Panc1 (cell line): ENCODE data around the gene GUSB. TPM values are rescaled to one million over a fixed set of nuclear protein-coding genes. Genes with fewer than 3 reads are reported as not detected.
"Not testable (repeated sequence)": the region's sequence is repeated elsewhere in the genome, so short reads cannot be mapped to it uniquely, and the experiment has no call there.

Experiments
- ATAC-seq: fragments of 200-7000 bp; cut with Tn5 transposase; 2 replicates; pipeline ENCODE4 v1.9.1; 2020; ENCODE audit warnings: mild to moderate bottlenecking, moderate library complexity
- Bru-seq: library from RNA; stranded (reverse); fragments of 400-500 nt; gene quantifications from one replicate; lab custom pipeline; 2021; lab: Mats Ljungman, UMichigan
- BruChase-seq, 2 experiments: library from RNA; stranded (reverse); fragments of 400-500 nt; gene quantifications; one replicate each; lab custom pipeline; 2021; lab: Mats Ljungman, UMichigan
- BruUV-seq: library from RNA; stranded (reverse); fragments of 400-500 nt; replicated peaks from 2 replicates; lab custom pipeline; 2021; lab: Mats Ljungman, UMichigan
- CTCF ChIA-PET: fragments of 300-600 bp; sonication (Branson Sonifier 250); formaldehyde crosslinking; loops from one replicate; lab custom pipeline; 2022; ENCODE audit warnings: antibody characterized with exemption; lab: Charles Lee
- POLR2A ChIA-PET: fragments of 300-600 bp; sonication (Branson Sonifier 250); formaldehyde crosslinking; loops from one replicate; lab custom pipeline; 2022; ENCODE audit warnings: antibody characterized with exemption; lab: Charles Lee
- DNase-seq: peaks from one replicate; pipeline ENCODE4 v3.0.0-alpha.2; 2010; ENCODE audit warnings: low read depth, low spot score
- H3K27ac ChIP-seq: 2 replicates; pipeline ENCODE4 v1.5.1; 2011; ENCODE audit warnings: mild to moderate bottlenecking, low read length, inconsistent platforms
- H3K27me3 ChIP-seq: fragments of 200-500 bp; sonication (Bioruptor generic); 2 replicates; pipeline ENCODE4 v1.6.0; 2014; ENCODE audit warnings: low read length, inconsistent platforms; ENCODE audit not compliant: control insufficient read depth, insufficient read depth
- H3K36me3 ChIP-seq: fragments of 200-500 bp; sonication (Bioruptor generic); 2 replicates; pipeline ENCODE4 v1.5.1; 2014; ENCODE audit warnings: inconsistent platforms, mild to moderate bottlenecking, low read length, moderate library complexity; ENCODE audit not compliant: control insufficient read depth, insufficient read depth
- H3K4me1 ChIP-seq: 2 replicates; pipeline ENCODE4 v1.5.1; 2011; ENCODE audit warnings: inconsistent platforms, mild to moderate bottlenecking, low read length, moderate library complexity; ENCODE audit not compliant: control insufficient read depth, insufficient read depth
- H3K4me3 ChIP-seq, 2 experiments: 2 replicates each; pipeline ENCODE4 v1.5.1; 2011 to 2012; ENCODE audit warnings: low read depth in 2 of 2, low read length in 2 of 2, mild to moderate bottlenecking in 2 of 2, inconsistent platforms in 1 of 2, moderate library complexity in 1 of 2
- H3K9me3 ChIP-seq: fragments of 200-500 bp; sonication (Bioruptor generic); 2 replicates; pipeline ENCODE4 v1.5.1; 2014; ENCODE audit warnings: low read depth, mild to moderate bottlenecking, inconsistent platforms, low read length, moderate library complexity; ENCODE audit not compliant: control insufficient read depth, insufficient read depth
- CTCF ChIP-seq: fragments of 450-650 bp; IDR thresholded peaks from 2 replicates; pipeline ENCODE4 v1.5.1; 2017; ENCODE audit warnings: mild to moderate bottlenecking
- POLR2AphosphoS5 ChIP-seq: IDR thresholded peaks from 2 replicates; pipeline ENCODE4 v1.6.1; 2012; ENCODE audit warnings: mild to moderate bottlenecking, low read depth, low read length, moderate library complexity
- SIN3A ChIP-seq: IDR thresholded peaks from 2 replicates; pipeline ENCODE4 v1.6.1; 2012; ENCODE audit warnings: low read depth, mild to moderate bottlenecking, low read length, moderate library complexity, borderline replicate concordance; ENCODE audit not compliant: insufficient read depth
- in situ Hi-C: cut with HindIII; loops from 2 replicates; pipeline ENCODE4 v1.10.0; 2016; ENCODE audit warnings: low sequenced_read_pairs, low pct_unique_long_range_greater_than_20kb
- intact Hi-C: fragments of 100-400 bp; cut with micrococcal nuclease; formaldehyde crosslinking; loops from one replicate; pipeline ENCODE4 v1.10.0; 2022; ENCODE audit not compliant: unreplicated experiment
- long read RNA-seq: library from polyadenylated mRNA; unstranded; transcript quantifications from one replicate; pipeline ENCODE4 v2.0.0, GENCODE V29; 2021; ENCODE audit not compliant: unreplicated experiment
- polyA plus RNA-seq: library from polyadenylated mRNA; unstranded; fragments of >200 nt; gene quantifications from one replicate; pipeline ENCODE4 v1.2.1, GENCODE V29; 2012; ENCODE audit warnings: missing spikeins; ENCODE audit not compliant: insufficient read length
- total RNA-seq: library from RNA; stranded (reverse); gene quantifications from one replicate; pipeline ENCODE4 v1.2.1, GENCODE V29; 2021; ENCODE audit not compliant: unreplicated experiment
- TF ChIP-seq, protein P1 (sequence below), 2 experiments: IDR thresholded peaks; 2 replicates each; pipeline ENCODE4 v1.6.1; 2011 to 2012; ENCODE audit warnings: low read depth in 2 of 2, control low read depth in 1 of 2, low read length in 1 of 2, mild to moderate bottlenecking in 1 of 2, moderate library complexity in 1 of 2; ENCODE audit not compliant: insufficient read depth in 1 of 2

GUSB gene
- total RNA-seq, result 47.4 TPM
- 68.8 TPM for polyA plus RNA-seq
- Bru-seq, nascent RNA, result percentile 66 among the genes with signal in this experiment
- percentile 69 among the genes with signal in this experiment for BruChase-seq, experiment 1, labeled RNA remaining after a 2-hour chase
- percentile 69 among the genes with signal in this experiment for BruChase-seq, experiment 2, labeled RNA remaining after a 6-hour chase
- long read RNA-seq, transcript GUSB-201 (12 exons, 2,300 nt), result major isoform, 34 of 176 reads
- long read RNA-seq, partial matches to known transcripts, result 36 of 176 reads
- long read RNA-seq, other reads (novel, unspliced or antisense), result 106 of 176 reads

GRCh38 chr7:65981965-65982792 lies at the start of gene GUSB:
Gene GUSB (minus strand): TSS chr7:65982213. CDS start chr7:65982183, 30 bp downstream.
- no peaks in the 10 kb centered on the region for H3K9me3 ChIP-seq
- H3K36me3 ChIP-seq, result no peaks in the 10 kb centered on the region
- H3K27me3 ChIP-seq, result no peaks in the 10 kb centered on the region
- peak within 1 kb of the TSS; percentile 91 for H3K27ac ChIP-seq
- TF ChIP-seq CTCF, result no peak
- TF ChIP-seq POLR2AphosphoS5, result peak; percentile 88
- TF ChIP-seq SIN3A, result peak; percentile 97
- TF ChIP-seq, protein P1, sequence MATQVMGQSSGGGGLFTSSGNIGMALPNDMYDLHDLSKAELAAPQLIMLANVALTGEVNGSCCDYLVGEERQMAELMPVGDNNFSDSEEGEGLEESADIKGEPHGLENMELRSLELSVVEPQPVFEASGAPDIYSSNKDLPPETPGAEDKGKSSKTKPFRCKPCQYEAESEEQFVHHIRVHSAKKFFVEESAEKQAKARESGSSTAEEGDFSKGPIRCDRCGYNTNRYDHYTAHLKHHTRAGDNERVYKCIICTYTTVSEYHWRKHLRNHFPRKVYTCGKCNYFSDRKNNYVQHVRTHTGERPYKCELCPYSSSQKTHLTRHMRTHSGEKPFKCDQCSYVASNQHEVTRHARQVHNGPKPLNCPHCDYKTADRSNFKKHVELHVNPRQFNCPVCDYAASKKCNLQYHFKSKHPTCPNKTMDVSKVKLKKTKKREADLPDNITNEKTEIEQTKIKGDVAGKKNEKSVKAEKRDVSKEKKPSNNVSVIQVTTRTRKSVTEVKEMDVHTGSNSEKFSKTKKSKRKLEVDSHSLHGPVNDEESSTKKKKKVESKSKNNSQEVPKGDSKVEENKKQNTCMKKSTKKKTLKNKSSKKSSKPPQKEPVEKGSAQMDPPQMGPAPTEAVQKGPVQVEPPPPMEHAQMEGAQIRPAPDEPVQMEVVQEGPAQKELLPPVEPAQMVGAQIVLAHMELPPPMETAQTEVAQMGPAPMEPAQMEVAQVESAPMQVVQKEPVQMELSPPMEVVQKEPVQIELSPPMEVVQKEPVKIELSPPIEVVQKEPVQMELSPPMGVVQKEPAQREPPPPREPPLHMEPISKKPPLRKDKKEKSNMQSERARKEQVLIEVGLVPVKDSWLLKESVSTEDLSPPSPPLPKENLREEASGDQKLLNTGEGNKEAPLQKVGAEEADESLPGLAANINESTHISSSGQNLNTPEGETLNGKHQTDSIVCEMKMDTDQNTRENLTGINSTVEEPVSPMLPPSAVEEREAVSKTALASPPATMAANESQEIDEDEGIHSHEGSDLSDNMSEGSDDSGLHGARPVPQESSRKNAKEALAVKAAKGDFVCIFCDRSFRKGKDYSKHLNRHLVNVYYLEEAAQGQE (IDR thresholded peaks at IDR 0.05; ENCODE audit: insufficient read depth in 1 of 2, low read depth in 2 of 2, low read length in 1 of 2), result peak in 1 of 2 experiments; percentile 61; a peak in 1 of 4 replicates
- in situ Hi-C loops, result no loop called here
- ChIA-PET POLR2A (no interaction called here), CTCF (interaction anchor here (0.7 kb wide), 1 partner anchor 14 kb away, joined by 6 read pairs; no protein-coding TSS in a partner anchor)
- intact Hi-C loops, result no loop called here
- H3K4me3 ChIP-seq, result peak within 1 kb of the TSS; percentile 73 to 82
- peak; percentile 65 for DNase-seq
- no TSS peak for BruUV-seq
- peak; percentile 97 for ATAC-seq
- peaks cover 10% of the 10 kb centered on the region for H3K4me1 ChIP-seq

GRCh38 chr7:66028342-66028741 lies 46.3 kb upstream of the GUSB start:
- in situ Hi-C loops, intact Hi-C loops, H3K4me3 ChIP-seq, H3K36me3 ChIP-seq, H3K9me3 ChIP-seq, DNase-seq, ATAC-seq, H3K4me1 ChIP-seq, BruUV-seq, H3K27me3 ChIP-seq, CTCF ChIA-PET, H3K27ac ChIP-seq: not testable (repeated sequence)
- POLR2A ChIA-PET, result interaction anchor here (0.5 to 0.7 kb wide), 3 partner anchors 147 to 653 kb away, joined by 5 to 13 read pairs (median 9); no protein-coding TSS in a partner anchor
